ENCODE data around the gene SH3RF2.
"Not testable (repeated sequence)": the region's sequence is repeated elsewhere in the genome, so short reads cannot be mapped to it uniquely, and the experiment has no call there.

Gene SH3RF2

GRCh38 chr5:145936401-145937131 lies at the start of gene SH3RF2:
Gene SH3RF2, plus strand, starts transcription at chr5:145936578. Its CDS starts 1,351 bp downstream, at chr5:145937929.
- DNase-seq: no peak

- no peak for DNase-seq
These were observed 49.2 kb upstream of the SH3RF2 start for GRCh38 chr5:145887217-145887616.

GRCh38 chr5:145887976-145888574 lies 48.3 kb upstream of the SH3RF2 start:
- no peak for DNase-seq

- DNase-seq: no peak
These were observed 46.8 kb upstream of the SH3RF2 start for GRCh38 chr5:145889611-145890010.

GRCh38 chr5:145891378-145891777 lies 45.0 kb upstream of the SH3RF2 start:
- DNase-seq: not testable (repeated sequence)

GRCh38 chr5:145898171-145898570 lies 38.2 kb upstream of the SH3RF2 start:
- no peak for DNase-seq

GRCh38 chr5:145902421-145902820 lies 34.0 kb upstream of the SH3RF2 start:
- no peak for DNase-seq

- DNase-seq: no peak
These were observed 33.3 kb upstream of the SH3RF2 start for GRCh38 chr5:145903113-145903512.

GRCh38 chr5:145903867-145904266 lies 32.5 kb upstream of the SH3RF2 start:
- DNase-seq: no peak

GRCh38 chr5:145904743-145905142 lies 31.6 kb upstream of the SH3RF2 start:
- DNase-seq: no peak

- DNase-seq: no peak
These were observed 30.0 kb upstream of the SH3RF2 start for GRCh38 chr5:145906401-145906800.

- DNase-seq: no peak
These were observed 28.0 kb upstream of the SH3RF2 start for GRCh38 chr5:145908206-145908960.

- no peak for DNase-seq
These were observed 25.2 kb upstream of the SH3RF2 start for GRCh38 chr5:145911164-145911563.

GRCh38 chr5:145912019-145912418 lies 24.4 kb upstream of the SH3RF2 start:
- no peak for DNase-seq

GRCh38 chr5:145912594-145912993 lies 23.8 kb upstream of the SH3RF2 start:
- no peak for DNase-seq

GRCh38 chr5:145913701-145914100 lies 22.7 kb upstream of the SH3RF2 start:
- DNase-seq: no peak

GRCh38 chr5:145915970-145916638 lies 20.3 kb upstream of the SH3RF2 start:
- DNase-seq: no peak

GRCh38 chr5:145917288-145917687 lies 19.1 kb upstream of the SH3RF2 start:
- DNase-seq: no peak

GRCh38 chr5:145918397-145918796 lies 18.0 kb upstream of the SH3RF2 start:
- DNase-seq: no peak

GRCh38 chr5:145919413-145919812 lies 17.0 kb upstream of the SH3RF2 start:
- no peak for DNase-seq

- no peak for DNase-seq
These were observed 15.7 kb upstream of the SH3RF2 start for GRCh38 chr5:145920542-145921210.

- no peak for DNase-seq
These were observed 15.2 kb upstream of the SH3RF2 start for GRCh38 chr5:145921211-145921610.

GRCh38 chr5:145922059-145922458 lies 14.3 kb upstream of the SH3RF2 start:
- DNase-seq: no peak
